K562 (cell line): Measurements from ENCODE around the gene CHAF1A. TPM values are rescaled to one million over a fixed set of nuclear protein-coding genes. Genes with fewer than 3 reads are reported as not detected.

Experiments used
- ATAC-seq: fragments of 200-7000 bp; cut with Tn5 transposase; 3 replicates; pipeline ENCODE4 v1.9.1; 2020; ENCODE audit warnings: moderate library complexity
- BruUV-seq: library from RNA; stranded (reverse); fragments of 400-500 nt; replicated peaks from 2 replicates; lab custom pipeline; 2021; lab: Mats Ljungman, UMichigan
- CTCF ChIA-PET: fragments of 300-600 bp; formaldehyde crosslinking; extraction: SDS; loops from one replicate; lab custom pipeline; 2021; ENCODE audit warnings: low intra/inter-chr PET ratio; lab: Yijun Ruan, JAX
- POLR2A ChIA-PET: fragments of 300-600, 350-650 bp; sonication (Branson Sonifier 250); formaldehyde crosslinking; extraction: SDS; loops from one replicate; lab custom pipeline; 2021; ENCODE audit warnings: antibody characterized with exemption, inconsistent platforms; lab: Yijun Ruan, JAX
- DNase-seq, 4 experiments: peaks; one replicate each; pipeline versions ENCODE4 v3.0.0 to v3.0.0-alpha.2; 2011 to 2018; ENCODE audit warnings: low spot score in 3 of 4, mixed read lengths in 3 of 4; ENCODE audit errors: extremely low read depth in 1 of 4
- FAIRE-seq: peaks from 2 replicates; lab custom pipeline; 2011; peaks lifted over from hg19 to GRCh38; lab: Jason Lieb, UNC
- H2AFZ ChIP-seq: 2 replicates; pipeline ENCODE4 v1.6.0; 2011; ENCODE audit warnings: low read depth, low read length, control low read depth, inconsistent platforms
- H3K27ac ChIP-seq: fragments of 200-600 bp; 3 replicates; pipeline ENCODE4 v1.8.0; 2011; ENCODE audit warnings: low read depth, mild to moderate bottlenecking, control low read depth, inconsistent platforms, low read length, moderate library complexity, mixed read lengths; ENCODE audit errors: extremely low read depth
- H3K27me3 ChIP-seq, 2 experiments: fragments of 300-600 bp in 1 of 2; 2 replicates in 1 of 2; 3 replicates in 1 of 2; pipeline versions ENCODE4 v1.6.0 to v1.8.0; 2011; ENCODE audit warnings: inconsistent platforms in 2 of 2, low read length in 2 of 2, mild to moderate bottlenecking in 1 of 2, mixed read lengths in 1 of 2, moderate library complexity in 1 of 2; ENCODE audit not compliant: control insufficient read depth in 2 of 2, insufficient read depth in 2 of 2
- H3K36me3 ChIP-seq: fragments of 300-600 bp; 3 replicates; pipeline ENCODE4 v1.8.0; 2011; ENCODE audit warnings: mild to moderate bottlenecking, low read length, inconsistent platforms; ENCODE audit not compliant: control insufficient read depth, insufficient read depth
- H3K4me1 ChIP-seq, 2 experiments: fragments of 200-600 bp in 1 of 2; replicated peaks in 1 of 2; 2 replicates in 1 of 2; 3 replicates in 1 of 2; pipeline versions ENCODE4 v1.5.1 to v1.8.0; 2011; ENCODE audit warnings: inconsistent platforms in 2 of 2, low read length in 2 of 2, mild to moderate bottlenecking in 1 of 2, mixed read lengths in 1 of 2, moderate library complexity in 1 of 2; ENCODE audit not compliant: control insufficient read depth in 2 of 2, insufficient read depth in 2 of 2
- H3K4me2 ChIP-seq: 2 replicates; pipeline ENCODE4 v1.6.1; 2011; ENCODE audit warnings: low read length, control low read depth, inconsistent platforms, mixed read lengths; ENCODE audit not compliant: insufficient read depth
- H3K4me3 ChIP-seq: fragments of 200-600 bp; sonication (generic), shearing (Covaris generic); 2 replicates; pipeline ENCODE4 v1.5.1; 2016; ENCODE audit warnings: control low read depth, inconsistent platforms
- H3K79me2 ChIP-seq: fragments of 200-600 bp; 3 replicates; pipeline ENCODE4 v1.8.0; 2011; ENCODE audit warnings: low read length, inconsistent platforms; ENCODE audit not compliant: control insufficient read depth, insufficient read depth
- H3K9ac ChIP-seq, 2 experiments: 2 replicates each; pipeline versions ENCODE4 v1.6.0 to v1.6.1; 2011; ENCODE audit warnings: low read depth in 2 of 2, low read length in 2 of 2, control low read depth in 1 of 2, inconsistent platforms in 1 of 2, mild to moderate bottlenecking in 1 of 2, mixed read lengths in 1 of 2; ENCODE audit not compliant: insufficient read depth in 1 of 2
- H3K9me1 ChIP-seq: one replicate; pipeline ENCODE4 v1.6.0; 2011; ENCODE audit warnings: inconsistent platforms, mild to moderate bottlenecking, low read length, moderate library complexity; ENCODE audit not compliant: control insufficient read depth, insufficient read depth
- H3K9me3 ChIP-seq: replicated peaks from 2 replicates; pipeline ENCODE4 v1.5.1; 2011; ENCODE audit warnings: low read depth, low read length, inconsistent platforms; ENCODE audit not compliant: control insufficient read depth, insufficient read depth
- H4K20me1 ChIP-seq: replicated peaks from 2 replicates; pipeline ENCODE4 v1.6.1; 2011; ENCODE audit warnings: low read length, inconsistent platforms, mixed read lengths; ENCODE audit not compliant: control insufficient read depth, insufficient read depth
- C11orf30 ChIP-seq: fragments of 450-650 bp; IDR thresholded peaks from 2 replicates; pipeline ENCODE4 v1.6.1; 2016; ENCODE audit warnings: low read depth, mild to moderate bottlenecking
- KDM5B ChIP-seq: fragments of 200-600 bp; sonication (generic); IDR thresholded peaks from 2 replicates; pipeline ENCODE4 v1.6.1; 2012; ENCODE audit warnings: low read depth, mild to moderate bottlenecking, moderate library complexity, low read length, control low read depth, inconsistent platforms; ENCODE audit not compliant: insufficient replicate concordance
- NCOA6 ChIP-seq: fragments of 450-650 bp; IDR thresholded peaks from 2 replicates; pipeline ENCODE4 v1.6.1; 2017; ENCODE audit warnings: mild to moderate bottlenecking
- RBM15 ChIP-seq: fragments of 200-400 bp; formaldehyde crosslinking; IDR thresholded peaks from 2 replicates; pipeline ENCODE4 v1.6.1; 2018; ENCODE audit warnings: mild to moderate bottlenecking, low read length, moderate library complexity; ENCODE audit not compliant: insufficient read depth
- ZBTB17 ChIP-seq: fragments of 450-650 bp; formaldehyde crosslinking; IDR thresholded peaks from 2 replicates; pipeline ENCODE4 v1.4.0; 2020; ENCODE audit warnings: mild to moderate bottlenecking
- ZNF507 ChIP-seq: conservative IDR thresholded peaks from 2 replicates; pipeline ENCODE4 v1.6.1; 2017; ENCODE audit warnings: missing genetic modification characterization, missing compliant biosample characterization
- WGBS: fragments of 100-300 bp; shearing (Covaris generic); methylation state at CpG from one replicate; pipeline ENCODE4 v1.1.6; 2016; ENCODE audit warnings: low coverage, mixed read lengths; ENCODE audit not compliant: insufficient coverage; ENCODE audit errors: missing lambda C conversion rate; 5-methylcytosine and 5-hydroxymethylcytosine counted together
- in situ Hi-C: fragments of 300-500 bp; cut with MboI; formaldehyde crosslinking; loops from 4 replicates; pipeline ENCODE4 v1.15.0; 2018; ENCODE audit warnings: inconsistent platforms, mixed read lengths
- intact Hi-C: fragments of 100-400 bp; cut with micrococcal nuclease; formaldehyde crosslinking; loops from 2 replicates; pipeline ENCODE4 v1.14.2; 2022
- polyA plus RNA-seq, 8 experiments: library from polyadenylated mRNA; depleted of rRNA in 4 of 8; stranded (reverse) in 5 of 8; unstranded in 3 of 8; fragments of >200 nt; fragmentation: Nextera tagmentation in 2 of 8; fragmentation: Illumina TruSeq in 1 of 8; extraction: Ambion mirVana in 2 of 8; extraction: Trizol in 1 of 8; gene quantifications; 2 replicates each; pipeline versions ENCODE4 v1.2.1 to v1.2.3, GENCODE V29; 2011 to 2014; ENCODE audit warnings: inconsistent platforms in 1 of 8, missing spikeins in 1 of 8
- total RNA-seq, 7 experiments: library from RNA; depleted of rRNA in 6 of 7; stranded (reverse); fragments of >200 nt in 6 of 7; fragmentation: Illumina TruSeq in 2 of 7; extraction: Trizol in 2 of 7; gene quantifications; 2 replicates each; pipeline versions ENCODE4 v1.2.1 to v1.2.3, GENCODE V29; 2011 to 2021; ENCODE audit warnings: low replicate concordance in 1 of 7
- TF ChIP-seq, protein P1 (sequence below), 2 experiments: fragments of 450-650 bp; formaldehyde crosslinking in 1 of 2; IDR thresholded peaks; 2 replicates each; pipeline versions ENCODE4 v1.4.0 to v1.6.1; 2014 to 2020; ENCODE audit warnings: mild to moderate bottlenecking in 2 of 2, borderline replicate concordance in 1 of 2, low read depth in 1 of 2
- TF ChIP-seq, protein P2 (sequence below): fragments of 450-650 bp; formaldehyde crosslinking; IDR thresholded peaks from 2 replicates; pipeline ENCODE4 v1.4.0; 2020; ENCODE audit warnings: mild to moderate bottlenecking

The CHAF1A gene
- total and polyA plus RNA-seq, 9 of the 15 experiments (the other 6 are each of a cell fraction or from before 2014, with no cell fraction given) = 1.6 to 86.9 (median 45.2) TPM

DNA sequence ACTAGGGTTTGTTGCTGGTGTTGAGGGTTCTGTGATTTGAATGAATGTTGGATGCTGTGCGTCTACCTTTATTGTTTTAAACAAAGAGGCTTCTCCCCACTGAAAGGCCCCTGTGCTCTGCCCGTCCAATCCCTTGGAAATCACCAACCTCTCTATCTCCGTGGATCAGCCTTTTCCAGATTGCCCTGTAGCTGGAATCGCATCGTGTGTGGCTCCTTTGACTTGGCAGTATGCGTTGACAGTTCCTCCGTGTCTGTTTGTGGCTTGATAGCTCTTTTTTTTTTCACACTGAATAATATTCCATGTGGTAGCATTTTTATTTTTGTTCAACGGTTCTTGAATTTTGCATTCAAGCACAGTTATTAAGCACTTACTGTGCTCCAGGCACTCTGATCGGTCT, 32.0 kb downstream of the CHAF1A start:
- no TSS peak for BruUV-seq
- Histone ChIP-seq H4K20me1 (no peaks in the 10 kb centered on the region), H3K9ac (no peak overlapping the region), H3K4me3 (no peak overlapping the region), H3K9me1 (peaks cover 4% of the 10 kb centered on the region), H3K9me3 (no peaks in the 10 kb centered on the region), H3K4me2 (no peak overlapping the region), H3K36me3 (peaks cover 88% of the 10 kb centered on the region; the same call in 2 of the 3 replicates), H3K4me1 (peaks cover 0 to 2% of the 10 kb centered on the region in 2 experiments; a peak in 1 of 5 replicates), H3K27me3 (no peaks in the 10 kb centered on the region), H3K27ac (no peak overlapping the region), H2AFZ (no peak overlapping the region), H3K79me2 (peaks cover 2% of the 10 kb centered on the region; the same call in 1 of the 3 replicates)
- POLR2A ChIA-PET = interaction anchor here (0.6 to 1.5 kb wide), 3 partner anchors 13 to 184 kb away, joined by 3 to 4 read pairs (median 3); no protein-coding TSS in a partner anchor
- WGBS = 93% methylated on average over 9 of the region's 9 CpGs
- DNase-seq = no peak
- intact Hi-C loops = no loop called here
- CTCF ChIA-PET = no interaction called here
- in situ Hi-C loops = no loop called here
- FAIRE-seq = no peak
- no peak for ATAC-seq
- TF ChIP-seq RBM15 (no peak), ZBTB17 (CRISPR knock-in tag) (no peak), NCOA6 (no peak), C11orf30 (no peak), ZNF507 (tag) (no peak), KDM5B (no peak)
- TF ChIP-seq, protein P1, sequence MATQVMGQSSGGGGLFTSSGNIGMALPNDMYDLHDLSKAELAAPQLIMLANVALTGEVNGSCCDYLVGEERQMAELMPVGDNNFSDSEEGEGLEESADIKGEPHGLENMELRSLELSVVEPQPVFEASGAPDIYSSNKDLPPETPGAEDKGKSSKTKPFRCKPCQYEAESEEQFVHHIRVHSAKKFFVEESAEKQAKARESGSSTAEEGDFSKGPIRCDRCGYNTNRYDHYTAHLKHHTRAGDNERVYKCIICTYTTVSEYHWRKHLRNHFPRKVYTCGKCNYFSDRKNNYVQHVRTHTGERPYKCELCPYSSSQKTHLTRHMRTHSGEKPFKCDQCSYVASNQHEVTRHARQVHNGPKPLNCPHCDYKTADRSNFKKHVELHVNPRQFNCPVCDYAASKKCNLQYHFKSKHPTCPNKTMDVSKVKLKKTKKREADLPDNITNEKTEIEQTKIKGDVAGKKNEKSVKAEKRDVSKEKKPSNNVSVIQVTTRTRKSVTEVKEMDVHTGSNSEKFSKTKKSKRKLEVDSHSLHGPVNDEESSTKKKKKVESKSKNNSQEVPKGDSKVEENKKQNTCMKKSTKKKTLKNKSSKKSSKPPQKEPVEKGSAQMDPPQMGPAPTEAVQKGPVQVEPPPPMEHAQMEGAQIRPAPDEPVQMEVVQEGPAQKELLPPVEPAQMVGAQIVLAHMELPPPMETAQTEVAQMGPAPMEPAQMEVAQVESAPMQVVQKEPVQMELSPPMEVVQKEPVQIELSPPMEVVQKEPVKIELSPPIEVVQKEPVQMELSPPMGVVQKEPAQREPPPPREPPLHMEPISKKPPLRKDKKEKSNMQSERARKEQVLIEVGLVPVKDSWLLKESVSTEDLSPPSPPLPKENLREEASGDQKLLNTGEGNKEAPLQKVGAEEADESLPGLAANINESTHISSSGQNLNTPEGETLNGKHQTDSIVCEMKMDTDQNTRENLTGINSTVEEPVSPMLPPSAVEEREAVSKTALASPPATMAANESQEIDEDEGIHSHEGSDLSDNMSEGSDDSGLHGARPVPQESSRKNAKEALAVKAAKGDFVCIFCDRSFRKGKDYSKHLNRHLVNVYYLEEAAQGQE (IDR thresholded peaks at IDR 0.05; ENCODE audit: borderline replicate concordance) = no peak
- TF ChIP-seq, protein P1 (CRISPR knock-in tag; IDR thresholded peaks at IDR 0.05; ENCODE audit: low read depth) = no peak
- TF ChIP-seq, protein P2, sequence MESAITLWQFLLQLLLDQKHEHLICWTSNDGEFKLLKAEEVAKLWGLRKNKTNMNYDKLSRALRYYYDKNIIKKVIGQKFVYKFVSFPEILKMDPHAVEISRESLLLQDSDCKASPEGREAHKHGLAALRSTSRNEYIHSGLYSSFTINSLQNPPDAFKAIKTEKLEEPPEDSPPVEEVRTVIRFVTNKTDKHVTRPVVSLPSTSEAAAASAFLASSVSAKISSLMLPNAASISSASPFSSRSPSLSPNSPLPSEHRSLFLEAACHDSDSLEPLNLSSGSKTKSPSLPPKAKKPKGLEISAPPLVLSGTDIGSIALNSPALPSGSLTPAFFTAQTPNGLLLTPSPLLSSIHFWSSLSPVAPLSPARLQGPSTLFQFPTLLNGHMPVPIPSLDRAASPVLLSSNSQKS (CRISPR knock-in tag) = no peak
